Measurements from ENCODE around the gene JARID2. TPM values are rescaled to one million over a fixed set of nuclear protein-coding genes. Genes with fewer than 3 reads are reported as not detected.

Gene JARID2
- total RNA-seq, 4 donors from 2014 or later = 6.6 to 8.1 (median 7.5) TPM

DNA sequence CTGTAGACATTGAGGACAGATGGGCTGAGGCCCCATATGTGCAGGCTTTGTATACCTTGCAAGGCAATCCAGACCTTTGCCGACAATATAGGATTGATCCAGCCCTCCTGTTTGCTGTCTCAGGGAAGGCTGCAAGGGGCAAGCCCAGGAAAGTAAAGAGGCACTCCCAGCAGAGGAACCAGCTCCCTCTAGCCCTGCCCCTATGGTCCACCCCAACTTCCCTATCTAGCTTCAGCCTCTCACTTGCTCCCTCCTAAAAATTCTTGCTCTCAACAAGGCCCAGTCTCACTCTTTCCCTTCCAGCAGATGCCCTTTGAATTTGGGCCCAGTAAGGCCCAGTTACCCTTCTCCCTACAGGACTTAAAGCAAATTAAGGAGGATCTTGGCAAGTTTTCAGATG is 92.6 kb downstream of the JARID2 start:
- intact Hi-C loops (cut with DNase I) = no loop called here
- Histone ChIP-seq H3K9me3 (no peaks in the 10 kb centered on the region), H3K27ac (no peak overlapping the region), H3K27me3 (no peaks in the 10 kb centered on the region), H3K4me1 (no peaks in the 10 kb centered on the region), H3K4me3 (replicated peaks in 1 of 3) (no peak overlapping the region), H3K36me3 (no peaks in the 10 kb centered on the region)
- TF ChIP-seq POLR2A (IDR thresholded peaks at IDR 0.05) = no peak
- TF ChIP-seq, protein P1, sequence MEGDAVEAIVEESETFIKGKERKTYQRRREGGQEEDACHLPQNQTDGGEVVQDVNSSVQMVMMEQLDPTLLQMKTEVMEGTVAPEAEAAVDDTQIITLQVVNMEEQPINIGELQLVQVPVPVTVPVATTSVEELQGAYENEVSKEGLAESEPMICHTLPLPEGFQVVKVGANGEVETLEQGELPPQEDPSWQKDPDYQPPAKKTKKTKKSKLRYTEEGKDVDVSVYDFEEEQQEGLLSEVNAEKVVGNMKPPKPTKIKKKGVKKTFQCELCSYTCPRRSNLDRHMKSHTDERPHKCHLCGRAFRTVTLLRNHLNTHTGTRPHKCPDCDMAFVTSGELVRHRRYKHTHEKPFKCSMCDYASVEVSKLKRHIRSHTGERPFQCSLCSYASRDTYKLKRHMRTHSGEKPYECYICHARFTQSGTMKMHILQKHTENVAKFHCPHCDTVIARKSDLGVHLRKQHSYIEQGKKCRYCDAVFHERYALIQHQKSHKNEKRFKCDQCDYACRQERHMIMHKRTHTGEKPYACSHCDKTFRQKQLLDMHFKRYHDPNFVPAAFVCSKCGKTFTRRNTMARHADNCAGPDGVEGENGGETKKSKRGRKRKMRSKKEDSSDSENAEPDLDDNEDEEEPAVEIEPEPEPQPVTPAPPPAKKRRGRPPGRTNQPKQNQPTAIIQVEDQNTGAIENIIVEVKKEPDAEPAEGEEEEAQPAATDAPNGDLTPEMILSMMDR (IDR thresholded peaks at IDR 0.05) = no peak
- WGBS, 2 donors = 91 to 100% methylated on average over 1 of the region's 1 CpG
- no peak for DNase-seq

DNA sequence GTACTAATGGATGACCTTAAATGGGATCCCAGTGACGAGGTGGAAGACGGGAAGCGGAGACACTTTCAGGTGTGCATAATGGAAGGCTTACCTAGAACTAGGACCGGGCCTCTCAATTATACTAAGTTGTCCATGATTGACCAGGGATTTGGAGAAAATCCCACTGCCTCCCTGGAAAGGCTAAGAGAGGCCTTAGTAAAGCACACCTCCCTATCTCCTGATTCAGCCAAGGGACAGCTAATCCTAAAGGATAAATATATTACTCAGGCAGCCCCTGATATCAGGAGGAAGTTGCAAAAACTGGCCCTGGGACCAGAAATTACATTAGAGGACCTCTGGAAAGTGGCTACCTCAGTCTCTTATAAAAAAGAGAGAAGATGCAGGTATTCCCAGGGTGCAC is 93.2 kb downstream of the JARID2 start:
- 91 to 94% methylated on average over 4 of the region's 4 CpGs for WGBS, 2 donors
- TF ChIP-seq, protein P1 (IDR thresholded peaks at IDR 0.05) = no peak
- no peak for TF ChIP-seq POLR2A (IDR thresholded peaks at IDR 0.05)
- H3K9me3 ChIP-seq = no peaks in the 10 kb centered on the region
- no peaks in the 10 kb centered on the region for H3K27me3 ChIP-seq
- no peak overlapping the region for H3K27ac ChIP-seq
- H3K4me3 ChIP-seq (replicated peaks in 1 of 3) = no peak overlapping the region
- H3K36me3 ChIP-seq = no peaks in the 10 kb centered on the region
- intact Hi-C loops (cut with DNase I) = no loop called here
- DNase-seq = no peak
- H3K4me1 ChIP-seq = no peaks in the 10 kb centered on the region

DNA sequence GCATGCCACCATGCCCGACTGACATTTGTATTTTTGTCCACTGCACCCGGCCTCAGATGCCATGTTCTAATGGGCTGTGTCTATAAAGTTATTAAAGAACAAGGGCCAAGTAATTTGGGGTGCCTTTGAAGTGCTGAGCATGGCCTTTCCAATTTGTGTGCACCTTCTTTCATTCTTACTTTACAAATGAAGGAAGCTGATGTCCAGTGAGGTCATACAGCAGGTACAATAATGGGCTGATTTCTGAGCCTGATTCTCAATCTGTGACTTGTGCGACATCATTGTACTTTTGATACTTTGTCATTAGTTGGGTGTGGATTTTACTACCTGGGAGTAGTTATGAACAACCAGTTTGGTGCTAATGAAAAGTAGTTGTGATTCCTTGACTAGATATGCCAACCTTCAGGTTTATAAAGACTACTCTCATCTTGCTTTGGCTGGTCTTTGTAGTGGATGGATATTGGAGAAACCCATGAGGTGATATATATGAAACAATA is 94.3 kb downstream of the JARID2 start:
- Histone ChIP-seq H3K36me3 (no peaks in the 10 kb centered on the region), H3K9me3 (no peaks in the 10 kb centered on the region), H3K4me1 (no peaks in the 10 kb centered on the region), H3K4me3 (replicated peaks in 1 of 3) (no peak overlapping the region), H3K27me3 (no peaks in the 10 kb centered on the region), H3K27ac (no peak overlapping the region)
- 97 to 98% methylated on average over 3 of the region's 3 CpGs for WGBS, 2 donors
- intact Hi-C loops (cut with DNase I) = no loop called here
- no peak for TF ChIP-seq POLR2A (IDR thresholded peaks at IDR 0.05)
- TF ChIP-seq, protein P1 (IDR thresholded peaks at IDR 0.05) = no peak
- DNase-seq = no peak

DNA sequence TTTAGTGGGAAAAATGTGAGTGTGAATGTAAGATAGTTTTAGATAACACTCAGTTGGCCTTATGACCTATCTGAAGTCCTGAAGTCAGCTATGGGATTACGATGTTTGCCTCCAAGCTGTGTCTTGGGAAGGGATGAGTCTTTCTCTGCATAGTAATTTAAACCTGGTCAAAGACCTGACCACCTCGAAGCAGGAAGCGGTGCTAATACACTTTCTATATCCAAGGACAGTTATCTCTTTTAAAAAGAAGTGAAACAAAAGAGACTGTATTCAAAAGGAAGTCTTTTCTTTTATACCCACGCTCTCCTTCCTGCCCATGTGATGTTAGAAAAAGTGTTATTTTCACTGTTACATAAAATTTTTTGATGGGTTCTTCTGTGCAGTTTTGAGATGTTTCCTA is 94.9 kb downstream of the JARID2 start:
- Histone ChIP-seq H3K36me3 (no peaks in the 10 kb centered on the region), H3K27ac (no peak overlapping the region), H3K4me3 (replicated peaks in 1 of 3) (no peak overlapping the region), H3K9me3 (no peaks in the 10 kb centered on the region), H3K4me1 (no peaks in the 10 kb centered on the region), H3K27me3 (no peaks in the 10 kb centered on the region)
- intact Hi-C loops (cut with DNase I) = no loop called here
- DNase-seq = no peak
- no peak for TF ChIP-seq POLR2A (IDR thresholded peaks at IDR 0.05)
- TF ChIP-seq, protein P1 (IDR thresholded peaks at IDR 0.05) = no peak
- WGBS, 2 donors = 69 to 77% methylated on average over 4 of the region's 4 CpGs

DNA sequence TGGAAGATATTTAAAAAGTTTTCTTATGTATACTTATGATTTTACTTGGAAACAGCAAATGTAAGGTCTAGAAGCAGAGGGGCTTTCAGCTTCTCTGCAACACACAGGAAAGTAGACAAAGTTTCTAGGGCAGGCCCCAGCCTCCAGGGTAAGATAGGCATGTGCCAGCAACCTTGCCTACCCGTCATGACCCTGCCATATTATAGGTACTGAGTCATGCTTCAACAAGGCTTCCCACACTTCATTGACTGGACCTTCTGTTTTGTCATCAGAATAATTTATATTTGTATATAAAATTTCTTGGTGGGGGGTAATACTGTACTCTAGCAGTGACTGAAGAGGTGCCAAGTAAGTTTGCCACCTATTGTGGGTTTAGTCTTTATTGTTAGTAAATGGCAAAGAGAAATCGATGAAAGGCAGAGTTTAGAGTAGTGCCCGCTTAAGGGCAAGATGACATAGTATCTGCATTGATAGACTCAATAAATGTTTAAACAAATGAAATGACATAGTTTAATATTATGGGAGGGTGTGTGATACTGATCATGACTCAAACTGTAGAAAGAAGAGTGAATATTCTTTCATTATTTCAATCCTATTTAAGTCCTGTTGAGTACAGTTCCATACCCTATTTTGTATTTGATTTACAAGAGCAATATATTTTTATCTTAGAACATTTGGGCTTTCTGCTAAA is 95.6 kb downstream of the JARID2 start:
- H3K36me3 ChIP-seq = no peaks in the 10 kb centered on the region
- no peak overlapping the region for H3K27ac ChIP-seq
- H3K9me3 ChIP-seq = no peaks in the 10 kb centered on the region
- no peak for DNase-seq
- no peaks in the 10 kb centered on the region for H3K27me3 ChIP-seq
- intact Hi-C loops (cut with DNase I) = no loop called here
- no peaks in the 10 kb centered on the region for H3K4me1 ChIP-seq
- no peak for TF ChIP-seq POLR2A (IDR thresholded peaks at IDR 0.05)
- TF ChIP-seq, protein P1 (IDR thresholded peaks at IDR 0.05) = no peak
- H3K4me3 ChIP-seq (replicated peaks in 1 of 3) = no peak overlapping the region
- WGBS, 2 donors = 94 to 99% methylated on average over 3 of the region's 3 CpGs

Measured in thyroid gland (tissue), 4 donors.